ENCODE results near the gene DDHD1.
"Not testable (repeated sequence)": the region's sequence is repeated elsewhere in the genome, so short reads cannot be mapped to it uniquely, and the experiment has no call there.

The DDHD1 gene

DNA sequence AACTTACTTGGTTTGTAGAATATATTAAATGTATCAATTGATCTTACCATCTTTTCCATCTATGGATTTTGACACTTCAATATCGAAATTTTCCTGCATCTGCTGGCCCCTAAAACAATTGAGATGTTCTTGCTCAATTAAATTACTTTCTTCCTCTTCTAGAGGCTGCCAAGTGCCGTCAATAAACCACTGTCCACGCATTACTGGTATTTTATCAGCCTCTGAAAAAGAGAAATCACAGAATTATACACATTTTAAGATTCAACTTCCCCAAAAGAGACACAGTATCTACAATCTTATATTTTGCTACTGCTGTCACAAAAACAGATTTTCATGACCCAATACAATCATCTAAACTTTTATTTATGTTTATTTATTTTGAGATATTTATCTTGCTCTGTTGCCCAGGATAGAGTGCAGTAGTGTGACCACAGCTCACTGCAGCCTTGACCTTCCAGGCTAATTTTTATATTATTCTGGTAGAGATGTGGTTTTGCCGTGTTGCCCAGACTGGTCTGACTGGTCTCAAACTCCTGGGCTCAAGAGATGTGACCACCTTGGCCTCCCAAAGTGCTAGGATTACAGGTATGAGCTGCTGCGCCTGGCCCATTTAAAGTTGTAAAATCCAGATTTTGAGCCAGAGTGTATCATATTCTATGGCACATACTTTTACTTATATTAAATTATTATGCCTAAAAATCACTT lies 49.3 kb downstream of the DDHD1 start:
- no peak for DNase-seq

- DNase-seq: no peak
These were observed 59.9 kb downstream of the DDHD1 start for GRCh38 chr14:53093206-53093605.

DNA sequence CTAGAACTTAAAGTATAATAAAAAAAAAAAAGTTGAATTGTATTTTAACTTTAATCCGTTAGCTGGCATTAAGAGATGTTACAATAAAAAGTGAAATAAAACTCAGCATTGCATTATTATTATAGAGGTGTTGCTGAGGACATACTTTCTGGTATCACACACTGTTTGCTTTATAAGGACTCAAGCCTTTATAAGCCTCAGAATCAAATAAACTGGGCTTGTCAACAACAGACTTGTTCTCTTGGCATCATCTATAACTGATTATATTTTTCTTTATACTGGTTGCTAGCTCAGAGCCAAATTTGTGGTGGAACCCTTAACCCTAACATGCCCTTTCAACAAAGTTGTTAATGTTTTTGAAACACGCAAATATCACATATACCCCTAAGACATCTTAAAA lies 62.3 kb downstream of the DDHD1 start:
- DNase-seq: no peak

DNA sequence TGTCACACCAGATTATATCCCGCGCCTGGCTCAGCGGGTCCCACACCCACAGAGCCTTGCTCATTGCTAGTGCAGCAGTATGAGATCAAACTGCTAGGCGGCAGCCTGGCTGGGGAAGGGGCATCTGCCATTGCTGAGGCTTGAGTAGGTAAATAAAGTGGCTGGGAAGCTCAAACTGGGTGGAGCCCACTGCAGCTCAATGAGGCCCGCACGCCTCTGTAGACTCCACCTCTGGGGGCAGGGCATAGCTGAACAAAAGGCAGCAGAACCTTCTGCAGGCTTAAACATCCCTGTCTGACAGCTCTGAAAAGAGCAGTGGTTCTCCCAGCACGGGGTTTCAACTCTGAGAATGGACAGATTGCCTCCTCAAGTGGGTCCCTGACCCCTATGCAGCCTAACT lies 68.2 kb downstream of the DDHD1 start:
- not testable (repeated sequence) for DNase-seq

DNA sequence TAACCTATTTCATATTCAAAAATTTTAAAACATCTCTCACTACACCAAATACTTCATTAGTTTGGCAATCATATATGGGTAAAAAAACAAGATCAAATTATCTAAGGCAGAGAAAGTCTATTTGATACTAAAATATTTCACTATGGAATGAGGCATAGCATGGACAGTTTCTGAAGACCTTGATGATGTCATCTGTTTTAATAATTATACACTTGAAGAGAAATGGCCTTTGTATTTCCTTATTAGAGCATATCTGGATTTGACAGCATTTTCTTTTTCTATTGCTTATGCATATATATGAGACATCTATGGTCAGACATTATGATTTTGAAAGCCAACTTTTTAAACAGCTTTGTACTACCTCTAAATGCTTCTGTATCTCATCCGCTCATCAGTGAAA lies 88.6 kb downstream of the DDHD1 start:
- DNase-seq: no peak

DNA sequence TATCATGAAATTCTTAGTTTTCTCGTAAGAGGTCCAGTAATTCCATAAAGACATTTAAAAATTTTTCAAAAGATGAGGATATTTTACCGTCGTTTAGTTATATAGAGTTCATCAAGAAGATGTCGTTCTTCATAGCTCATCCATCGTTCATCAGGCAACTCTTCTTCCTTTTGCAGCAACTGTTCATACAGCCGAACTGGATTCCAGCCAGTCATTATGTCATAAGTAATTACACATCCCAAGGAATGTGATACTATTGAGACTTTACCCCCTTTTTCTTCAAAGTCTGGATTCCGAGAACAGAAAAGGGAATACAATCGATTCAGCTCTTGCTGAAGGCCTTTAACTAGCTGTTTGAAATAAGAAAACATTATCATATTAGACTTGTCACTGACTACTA lies 90.3 kb downstream of the DDHD1 start:
- DNase-seq: no peak

- no peak for DNase-seq
These were observed 93.1 kb downstream of the DDHD1 start for GRCh38 chr14:53060046-53060445.

DNA sequence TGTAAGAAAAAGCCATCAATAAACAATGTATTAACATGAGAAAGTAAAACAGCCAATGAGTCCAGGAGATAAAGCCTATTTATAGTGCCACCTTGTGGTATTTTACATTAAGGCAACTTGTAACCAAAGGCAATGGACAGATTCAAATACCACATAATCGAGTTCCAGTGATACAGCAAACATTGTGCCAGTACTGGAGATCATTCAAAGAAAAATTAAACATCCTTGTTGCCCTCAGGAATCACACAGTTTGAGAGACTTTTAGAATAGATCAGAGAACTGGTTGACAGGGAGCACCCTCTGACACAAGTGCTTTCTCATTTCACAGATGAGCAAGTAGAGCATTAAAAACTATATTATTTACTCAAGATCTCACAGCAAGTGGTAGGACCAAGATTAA lies 98.1 kb downstream of the DDHD1 start:
- no peak for DNase-seq

GRCh38 chr14:53054457-53054856 lies 98.7 kb downstream of the DDHD1 start:
- DNase-seq: no peak

GRCh38 chr14:53048631-53049030 lies 104.5 kb downstream of the DDHD1 start:
- DNase-seq: no peak

- no peak for DNase-seq
These were observed 105.6 kb downstream of the DDHD1 start for GRCh38 chr14:53047307-53048069.

DNA sequence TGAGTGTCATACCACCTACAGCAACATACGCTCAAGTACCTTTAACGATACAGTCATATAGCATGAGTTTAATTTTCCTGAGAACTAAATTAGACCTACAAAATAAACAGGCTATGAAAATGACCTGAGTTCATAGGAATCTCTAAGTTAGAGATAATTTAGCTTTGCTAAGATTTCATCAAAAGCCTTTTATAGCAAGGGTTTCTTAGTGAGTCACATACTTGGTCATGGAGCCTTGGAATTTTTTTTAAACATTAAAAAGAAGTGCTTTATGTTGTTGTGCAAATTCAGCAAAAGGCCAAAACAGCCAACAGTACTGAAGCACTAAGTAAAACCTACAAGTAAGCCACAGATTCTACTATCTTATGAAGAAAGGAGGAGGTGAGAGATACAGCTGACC lies 108.6 kb downstream of the DDHD1 start:
- DNase-seq: no peak

DNA sequence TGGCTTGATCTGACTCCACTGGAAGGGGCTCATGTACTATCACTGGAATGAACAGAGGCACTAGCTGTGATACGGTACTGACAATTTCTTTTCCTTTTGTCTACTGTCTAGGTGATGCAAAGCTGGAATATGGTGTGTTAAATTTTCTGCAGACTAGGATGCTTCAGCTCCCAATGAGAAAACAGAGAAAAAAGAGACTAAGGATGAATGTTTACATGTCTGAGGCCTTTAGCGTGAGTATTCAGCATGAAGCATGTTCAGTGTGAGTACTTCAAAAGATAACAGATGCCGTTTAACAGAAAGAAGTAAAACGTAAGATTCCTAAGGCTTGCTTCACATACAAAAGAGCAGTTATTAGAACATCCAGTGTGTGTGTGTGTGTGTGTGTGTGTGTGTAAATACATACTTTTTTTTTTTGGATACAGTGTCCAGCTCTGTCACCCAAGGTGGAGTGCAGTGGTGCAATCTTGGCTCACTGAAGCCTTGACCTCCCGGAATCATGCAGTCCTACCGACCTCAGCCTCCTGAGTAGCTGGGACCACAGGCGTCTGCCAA lies 110.0 kb downstream of the DDHD1 start:
- DNase-seq: no peak

- DNase-seq: no peak
These were observed 110.6 kb downstream of the DDHD1 start for GRCh38 chr14:53042480-53042879.

GRCh38 chr14:53041067-53041466 lies 112.1 kb downstream of the DDHD1 start:
- DNase-seq: no peak

DNA sequence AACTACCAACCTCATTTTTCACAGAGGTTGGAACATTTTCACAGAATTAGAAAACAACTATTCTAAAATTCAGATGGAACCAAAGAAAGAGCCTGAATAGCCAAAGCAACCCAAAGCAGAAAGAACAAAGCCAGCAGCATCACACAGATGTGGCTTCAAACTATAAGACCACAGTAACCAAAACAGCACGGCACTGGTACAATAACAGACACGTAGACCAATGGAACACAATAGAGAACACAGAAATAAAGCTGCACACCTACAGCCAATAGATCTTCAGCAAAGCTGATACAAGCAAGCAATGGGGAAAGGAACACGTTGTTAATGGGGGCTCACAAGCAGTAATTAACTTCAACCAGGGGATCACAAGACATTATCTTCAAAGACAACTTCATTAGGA lies 114.5 kb downstream of the DDHD1 start:
- no peak for DNase-seq

- no peak for DNase-seq
These were observed 116.1 kb downstream of the DDHD1 start for GRCh38 chr14:53037016-53037415.

GRCh38 chr14:53035336-53036210 lies 117.5 kb downstream of the DDHD1 start:
- no peak for DNase-seq

DNA sequence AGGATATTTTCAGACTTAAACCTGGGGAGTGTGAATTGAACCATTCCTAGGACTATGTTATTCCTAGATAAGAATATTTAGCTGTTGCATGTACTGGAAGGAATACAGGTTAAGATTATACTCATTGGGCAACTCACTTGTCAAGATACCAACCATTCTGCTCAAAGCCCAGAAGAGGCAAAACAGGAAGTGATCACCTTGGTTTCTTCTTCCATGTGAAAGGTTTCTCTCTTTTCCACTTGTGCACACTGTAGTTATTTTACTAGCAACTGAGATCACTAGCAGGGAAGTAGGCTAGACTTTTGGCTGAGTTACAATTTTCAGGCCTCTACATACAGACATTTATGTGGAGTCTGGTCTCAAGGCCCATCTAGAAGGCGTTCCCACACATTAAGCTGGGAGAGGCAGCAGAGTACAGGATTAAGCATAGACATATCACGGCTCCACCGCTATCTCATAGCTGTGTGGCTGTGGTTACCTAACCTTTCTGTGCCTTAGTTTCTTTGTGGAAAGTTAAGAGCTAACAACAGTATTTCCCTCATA lies 118.4 kb downstream of the DDHD1 start:
- DNase-seq: no peak

DNA sequence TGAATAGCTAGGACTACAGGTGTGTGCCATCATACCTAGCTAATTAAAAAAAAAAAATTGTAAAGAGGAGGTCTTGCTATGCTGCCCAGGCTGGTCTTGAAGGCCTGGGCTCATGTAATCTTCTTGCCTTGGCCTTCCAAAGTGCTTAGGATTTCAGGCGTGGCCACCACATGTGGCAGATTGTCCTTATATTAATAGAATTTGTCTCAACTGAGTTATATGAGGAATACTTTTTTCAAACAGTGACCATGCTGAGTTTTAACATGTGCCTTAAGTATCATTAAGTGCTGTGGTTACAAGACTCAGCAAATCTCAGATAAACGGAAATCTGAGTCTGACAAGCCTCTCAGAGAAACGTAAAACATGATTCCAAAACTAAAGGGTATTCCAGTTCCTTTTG lies 119.1 kb downstream of the DDHD1 start:
- no peak for DNase-seq

GRCh38 chr14:53032838-53033390 lies 120.2 kb downstream of the DDHD1 start:
- DNase-seq: no peak

DNA sequence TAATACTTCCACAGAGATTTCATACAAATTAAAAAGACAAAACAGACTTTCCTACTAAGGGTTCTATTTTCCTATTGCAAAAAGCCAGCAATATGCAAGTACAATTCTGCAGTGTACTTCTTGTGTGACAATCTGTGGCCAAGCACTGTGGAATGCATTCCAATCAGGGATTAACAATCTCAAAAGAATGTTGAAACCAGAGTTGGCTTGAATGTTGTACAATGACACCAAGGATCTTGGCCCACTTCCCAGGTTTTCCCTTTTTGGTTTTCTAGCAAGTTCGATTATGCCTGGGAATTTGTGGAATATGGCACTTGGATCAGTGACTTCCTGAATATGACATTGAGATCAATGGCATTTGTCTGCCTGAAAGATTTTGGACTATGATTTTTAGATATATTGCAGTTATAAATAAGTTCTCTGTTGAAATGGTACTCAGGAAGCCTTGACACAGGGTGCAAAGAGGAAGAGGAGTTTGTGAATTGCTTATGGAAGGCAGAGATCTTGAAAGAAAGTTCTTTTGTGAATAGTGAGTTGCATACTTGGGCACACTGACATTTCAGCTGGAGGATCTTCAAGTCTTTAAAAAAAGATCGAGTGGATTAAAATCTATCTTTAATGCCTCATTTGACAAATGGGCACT lies 120.8 kb downstream of the DDHD1 start:
- no peak for DNase-seq
